ENCODE results near the gene BRIP1.
A peak's percentile ranks its signal among the peaks of the same experiment; 100 is the strongest.

BRIP1 gene

GRCh38 chr17:61856035-61856434, 7.3 kb downstream of the BRIP1 start:
- no peak for TF ChIP-seq CTCF (IDR thresholded peaks at IDR 0.05)
- Mint-ChIP-seq H3K27ac (no peak overlapping the region), H3K27me3 (ENCODE audit: low read depth, poor library complexity) (no peaks in the 10 kb centered on the region), H3K4me1 (peaks cover 14% of the 10 kb centered on the region), H3K9me3 (no peaks in the 10 kb centered on the region), H3K36me3 (ENCODE audit: low read depth) (peaks cover 66% of the 10 kb centered on the region), H3K4me3 (no peak overlapping the region)
- DNase-seq, result no peak

DNA sequence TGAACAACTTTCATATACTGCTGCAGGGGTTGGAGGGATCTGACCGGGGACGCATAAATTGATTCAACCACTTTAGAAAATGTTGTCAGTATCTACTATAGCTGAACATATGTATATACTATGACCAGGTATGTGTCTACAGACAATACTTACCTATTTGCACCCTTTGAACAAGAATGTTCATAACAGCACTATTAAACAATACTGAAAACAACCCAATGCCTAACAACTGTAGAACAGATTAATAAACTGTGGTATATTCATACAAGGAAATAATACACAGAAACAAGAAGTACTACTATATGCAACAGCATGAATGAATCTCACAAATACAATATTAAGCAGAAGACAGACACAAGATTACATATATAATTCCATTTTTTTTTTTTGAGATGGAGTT, 10.5 kb downstream of the BRIP1 start:
- no peaks in the 10 kb centered on the region for H3K9me3 Mint-ChIP-seq
- DNase-seq, result no peak
- no peaks in the 10 kb centered on the region for H3K4me1 Mint-ChIP-seq
- H3K36me3 Mint-ChIP-seq (ENCODE audit: low read depth), result peaks cover 55% of the 10 kb centered on the region
- H3K27me3 Mint-ChIP-seq (ENCODE audit: low read depth, poor library complexity), result no peaks in the 10 kb centered on the region
- no peak overlapping the region for H3K4me3 Mint-ChIP-seq
- H3K27ac Mint-ChIP-seq, result no peak overlapping the region
- TF ChIP-seq CTCF (IDR thresholded peaks at IDR 0.05), result no peak

- Mint-ChIP-seq H3K9me3 (no peaks in the 10 kb centered on the region), H3K27ac (peak overlapping the region; percentile 59), H3K36me3 (ENCODE audit: low read depth) (peaks cover 57% of the 10 kb centered on the region), H3K27me3 (ENCODE audit: low read depth, poor library complexity) (no peaks in the 10 kb centered on the region), H3K4me1 (no peaks in the 10 kb centered on the region), H3K4me3 (no peak overlapping the region)
- no peak for DNase-seq
- TF ChIP-seq CTCF (IDR thresholded peaks at IDR 0.05), result no peak
Observed at GRCh38 chr17:61849674-61850073, 13.7 kb downstream of the BRIP1 start.

DNA sequence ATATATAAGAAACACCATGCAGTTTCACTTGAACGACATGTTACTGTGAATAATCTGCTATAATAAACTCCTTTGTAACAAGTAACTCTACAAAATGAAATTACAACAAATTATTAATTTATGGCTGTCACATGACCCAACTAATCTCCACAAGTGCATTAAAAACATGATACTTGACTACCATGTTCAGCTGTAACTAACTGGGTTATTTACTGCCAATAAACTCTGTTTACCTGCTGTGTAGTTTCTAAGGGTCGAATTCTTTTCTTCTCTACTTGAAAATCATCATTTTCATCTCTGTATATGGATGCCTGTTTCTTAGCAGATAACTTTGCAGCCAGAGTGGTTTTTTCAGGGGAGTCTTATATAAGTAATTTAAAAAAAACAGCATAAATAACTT, 14.4 kb downstream of the BRIP1 start:
- no peak overlapping the region for H3K27ac Mint-ChIP-seq
- DNase-seq, result no peak
- no peaks in the 10 kb centered on the region for H3K27me3 Mint-ChIP-seq (ENCODE audit: low read depth, poor library complexity)
- no peaks in the 10 kb centered on the region for H3K4me1 Mint-ChIP-seq
- H3K36me3 Mint-ChIP-seq (ENCODE audit: low read depth), result peaks cover 58% of the 10 kb centered on the region
- H3K4me3 Mint-ChIP-seq, result no peak overlapping the region
- TF ChIP-seq CTCF (IDR thresholded peaks at IDR 0.05), result no peak
- H3K9me3 Mint-ChIP-seq, result no peaks in the 10 kb centered on the region

- Mint-ChIP-seq H3K4me3 (no peak overlapping the region), H3K4me1 (no peaks in the 10 kb centered on the region), H3K36me3 (ENCODE audit: low read depth) (peaks cover 56% of the 10 kb centered on the region), H3K9me3 (no peaks in the 10 kb centered on the region), H3K27ac (no peak overlapping the region), H3K27me3 (ENCODE audit: low read depth, poor library complexity) (no peaks in the 10 kb centered on the region)
- no peak for TF ChIP-seq CTCF (IDR thresholded peaks at IDR 0.05)
- no peak for DNase-seq
Observed at GRCh38 chr17:61848247-61848646, 15.1 kb downstream of the BRIP1 start.

- Mint-ChIP-seq H3K27ac (no peak overlapping the region), H3K4me3 (no peak overlapping the region), H3K36me3 (ENCODE audit: low read depth) (peaks cover 56% of the 10 kb centered on the region), H3K4me1 (no peaks in the 10 kb centered on the region), H3K9me3 (no peaks in the 10 kb centered on the region), H3K27me3 (ENCODE audit: low read depth, poor library complexity) (no peaks in the 10 kb centered on the region)
- no peak for TF ChIP-seq CTCF (IDR thresholded peaks at IDR 0.05)
- no peak for DNase-seq
Observed at GRCh38 chr17:61847659-61848058, 15.7 kb downstream of the BRIP1 start.

All from nephron progenitor cell (in vitro differentiated cells).